HL-60 (cell line): Measurements from ENCODE around the gene TMPRSS9.

Source experiments
- DNase-seq, 2 experiments: peaks; one replicate each; pipeline ENCODE4 v3.0.0-alpha.2; 2010 to 2020; ENCODE audit warnings: low read depth in 1 of 2, low spot score in 1 of 2
- H3K27ac ChIP-seq: fragments of 250-450 bp; sonication (Bioruptor Pico); replicated peaks from 2 replicates; pipeline ENCODE4 v1.5.1; 2020; ENCODE audit warnings: mild to moderate bottlenecking, moderate library complexity
- H3K27me3 ChIP-seq: fragments of 250-450 bp; sonication (Bioruptor Pico); 2 replicates; pipeline ENCODE4 v1.5.1; 2021; ENCODE audit warnings: mild to moderate bottlenecking, moderate library complexity; ENCODE audit not compliant: insufficient read depth, poor library complexity, severe bottlenecking
- H3K4me3 ChIP-seq: replicated peaks from 2 replicates; pipeline ENCODE4 v1.5.1; 2011; ENCODE audit warnings: mild to moderate bottlenecking, control low read depth, low read length; ENCODE audit not compliant: insufficient read depth
- CTCF ChIP-seq: IDR thresholded peaks from one replicate; pipeline ENCODE4 v1.5.1; 2011; ENCODE audit warnings: low read length, control low read depth, inconsistent platforms; ENCODE audit not compliant: insufficient read depth
- GABPA ChIP-seq: IDR thresholded peaks from 2 replicates; pipeline ENCODE4 v1.6.1; 2012; ENCODE audit warnings: low read depth
- POLR2AphosphoS5 ChIP-seq: IDR thresholded peaks from 2 replicates; pipeline ENCODE4 v1.6.1; 2012; ENCODE audit warnings: low read depth
- REST ChIP-seq: IDR thresholded peaks from 2 replicates; pipeline ENCODE4 v1.6.1; 2012; ENCODE audit warnings: low read depth; ENCODE audit not compliant: insufficient replicate concordance
- SPI1 ChIP-seq: IDR thresholded peaks from 2 replicates; pipeline ENCODE4 v1.6.1; 2012; ENCODE audit warnings: low read depth, mild to moderate bottlenecking, borderline replicate concordance

Gene TMPRSS9

GRCh38 chr19:2438178-2438577 lies 78.1 kb downstream of the TMPRSS9 start:
- H3K27me3 ChIP-seq: no peaks in the 10 kb centered on the region
- H3K4me3 ChIP-seq: no peak overlapping the region
- DNase-seq: no peak
- no peak overlapping the region for H3K27ac ChIP-seq
- TF ChIP-seq CTCF (no peak), POLR2AphosphoS5 (no peak), REST (no peak), SPI1 (no peak), GABPA (no peak)

GRCh38 chr19:2440515-2440914 lies 80.5 kb downstream of the TMPRSS9 start:
- no peak overlapping the region for H3K27ac ChIP-seq
- DNase-seq: no peak
- TF ChIP-seq SPI1 (no peak), CTCF (no peak), GABPA (no peak), POLR2AphosphoS5 (no peak), REST (no peak)
- no peaks in the 10 kb centered on the region for H3K27me3 ChIP-seq
- no peak overlapping the region for H3K4me3 ChIP-seq

DNA sequence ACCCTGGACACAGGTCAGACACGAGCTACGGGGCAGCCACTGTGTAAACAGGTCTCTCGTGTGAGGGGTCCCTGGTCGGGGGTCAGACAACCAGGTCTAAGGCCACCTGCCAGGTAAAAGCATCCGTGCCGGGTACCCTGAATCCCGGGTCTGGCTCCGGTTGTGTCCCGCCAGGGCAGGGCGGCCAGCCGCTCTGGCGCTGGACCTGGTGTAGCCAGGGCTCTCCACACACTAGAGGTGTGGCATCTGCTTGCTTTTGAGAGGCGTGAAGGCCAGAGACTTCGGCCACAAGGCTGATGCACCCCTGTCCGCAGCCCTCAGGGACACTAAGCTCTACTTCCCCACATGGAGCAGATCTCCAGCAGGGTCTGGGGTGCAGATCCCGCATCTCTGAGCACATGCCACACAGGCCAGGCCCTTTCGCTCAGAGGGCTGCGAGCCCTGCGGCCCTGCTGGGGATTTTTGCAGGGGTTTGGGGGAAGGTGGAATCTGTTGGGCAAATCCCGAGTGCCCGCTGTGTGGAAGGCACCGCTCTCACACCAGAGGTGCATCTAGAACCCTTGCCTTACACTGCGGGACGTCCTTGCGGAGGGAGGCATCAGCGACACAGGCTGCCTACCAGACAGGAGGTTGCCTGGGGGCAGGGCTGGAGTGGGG lies 81.2 kb downstream of the TMPRSS9 start:
- H3K27ac ChIP-seq: no peak overlapping the region
- H3K4me3 ChIP-seq: no peak overlapping the region
- H3K27me3 ChIP-seq: no peaks in the 10 kb centered on the region
- TF ChIP-seq GABPA: no peak
- TF ChIP-seq SPI1: no peak
- no peak for TF ChIP-seq REST
- no peak for TF ChIP-seq POLR2AphosphoS5
- no peak for TF ChIP-seq CTCF
- no peak for DNase-seq
